Melanocyte of skin (primary cell): ENCODE results near the gene ACAD10. TPM values are rescaled to one million over a fixed set of nuclear protein-coding genes. Genes with fewer than 3 reads are reported as not detected.

Experiments used
- small RNA-seq, 2 donors: library from RNA; depleted of rRNA; stranded (forward); fragments of <200 nt; gene quantifications; one replicate each; pipeline ENCODE3, GENCODE V24; 2012
- total RNA-seq, 2 donors: library from RNA; depleted of rRNA; stranded (reverse); fragments of >200 nt; gene quantifications; 2 replicates each; pipeline ENCODE4 v1.2.3, GENCODE V29; 2012

ACAD10 gene
- total RNA-seq, result 10 to 100 TPM; 16.3 to 20.0 TPM

GRCh38 chr12:111685811-111686573 is at the start of gene ACAD10, which contains the start of gene BRAP:
TSS of gene ACAD10 (plus strand) at chr12:111686053. CDS start at chr12:111692710, 6,657 bp downstream.
TSS of gene BRAP (minus strand) at chr12:111685956. CDS start at chr12:111685792, 164 bp downstream.

DNA sequence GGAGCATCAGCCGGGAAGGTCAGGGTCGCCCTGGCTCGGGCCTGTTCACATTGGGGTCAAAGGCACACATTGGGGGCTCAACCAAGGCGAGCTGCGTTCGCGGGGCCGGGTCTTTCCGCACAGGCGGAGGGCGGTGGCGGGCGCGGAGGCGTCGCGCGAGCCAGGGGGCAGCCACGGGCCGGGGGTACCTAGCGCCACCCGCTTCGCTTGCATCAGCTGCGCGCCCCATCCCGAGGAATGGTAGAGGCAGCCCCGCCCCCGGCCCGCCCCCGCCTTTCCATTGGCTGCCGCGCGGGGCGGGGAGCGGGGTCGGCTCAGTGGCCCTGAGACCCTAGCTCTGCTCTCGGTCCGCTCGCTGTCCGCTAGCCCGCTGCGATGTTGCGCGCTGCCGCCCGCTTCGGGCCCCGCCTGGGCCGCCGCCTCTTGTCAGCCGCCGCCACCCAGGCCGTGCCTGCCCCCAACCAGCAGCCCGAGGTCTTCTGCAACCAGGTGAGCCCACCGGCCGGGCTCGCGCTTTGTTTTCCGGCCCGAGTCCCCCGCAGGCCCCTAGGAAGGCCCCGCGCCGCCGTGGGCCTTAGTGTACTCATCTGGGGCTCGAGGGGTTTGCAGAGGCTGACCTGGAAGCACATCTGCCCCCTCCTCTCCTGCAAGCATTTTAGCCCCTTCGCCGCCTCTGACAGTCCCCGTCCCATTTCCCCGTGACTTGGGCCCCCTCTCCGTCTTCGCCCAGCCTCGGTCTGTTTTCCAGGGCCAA is 80.9 kb downstream of the ACAD10 start, which contains the start of gene ALDH2:
ALDH2 (plus strand) TSS at position 326 of the 754 bp plus-strand sequence; CDS start at position 376, 50 bp downstream.

Small RNA genes within 50 kb of the gene (small RNA-seq; reads per million reads assigned to genes)
- gene MIR6761, result 0 reads per million in 2 donors

Other genes with a start within 250 kb of the ACAD10 start
- gene ATXN2, start 86.7 kb upstream of the ACAD10 start, total RNA-seq, result 10 to 100 TPM; 25.1 to 25.3 TPM
- 10 to 100 TPM; 17.2 to 20.0 TPM for gene BRAP, start 97 bp upstream of the ACAD10 start, total RNA-seq
- gene ALDH2, start 80.9 kb downstream of the ACAD10 start, total RNA-seq, result 1 to 10 TPM; 1.0 to 1.3 TPM
- 10 to 100 TPM; 30.6 to 37.3 TPM for gene MAPKAPK5, start 156.2 kb downstream of the ACAD10 start, total RNA-seq